HEK293 (cell line): ENCODE data around the gene MVB12B.

Source experiments
- CTCF ChIA-PET: fragments of 350-600 bp; formaldehyde crosslinking; extraction: SDS; loops from one replicate; lab custom pipeline; 2021; ENCODE audit warnings: antibody characterized with exemption; lab: Yijun Ruan, JAX
- POLR2A ChIA-PET: fragments of 300-600 bp; formaldehyde crosslinking; extraction: SDS; loops from one replicate; lab custom pipeline; 2020; ENCODE audit warnings: antibody characterized with exemption, inconsistent platforms; lab: Yijun Ruan, JAX
- H3K27ac ChIP-seq: fragments of 200-500 bp; sonication (Bioruptor generic); 2 replicates; pipeline ENCODE4 v1.5.1; 2014; ENCODE audit warnings: low read depth, low read length, control low read depth, inconsistent platforms; ENCODE audit errors: extremely low read depth
- H3K36me3 ChIP-seq, 2 experiments: fragments of 200-500 bp in 1 of 2; sonication (Bioruptor generic) in 1 of 2; 1 replicate in 1 of 2; 2 replicates in 1 of 2; pipeline ENCODE4 v1.5.1; 2014 to 2017; ENCODE audit warnings: inconsistent platforms in 2 of 2, low read length in 2 of 2; ENCODE audit not compliant: control insufficient read depth in 2 of 2, insufficient read depth in 1 of 2
- H3K4me1 ChIP-seq: fragments of 200-500 bp; sonication (Bioruptor generic); 2 replicates; pipeline ENCODE4 v1.5.1; 2014; ENCODE audit warnings: mild to moderate bottlenecking, low read length, inconsistent platforms; ENCODE audit not compliant: control insufficient read depth, insufficient read depth
- H3K4me3 ChIP-seq: 2 replicates; pipeline ENCODE4 v1.5.1; 2011; ENCODE audit warnings: low read depth, mild to moderate bottlenecking, control low read depth, low read length, moderate library complexity
- H3K9me3 ChIP-seq: fragments of 200-500 bp; sonication (Bioruptor generic); 2 replicates; pipeline ENCODE4 v1.5.1; 2014; ENCODE audit warnings: low read depth, low read length, inconsistent platforms; ENCODE audit not compliant: control insufficient read depth, insufficient read depth
- BCL11A ChIP-seq: fragments of 450-650 bp; formaldehyde crosslinking; IDR thresholded peaks from 2 replicates; pipeline ENCODE4 v1.5.1; 2016; ENCODE audit warnings: low read depth, missing biosample characterization, missing genetic modification characterization
- CTCF ChIP-seq: fragments of 450-650 bp; formaldehyde crosslinking; IDR thresholded peaks from 2 replicates; pipeline ENCODE4 v1.5.1; 2016; ENCODE audit warnings: missing biosample characterization, missing genetic modification characterization
- GLI4 ChIP-seq: fragments of 450-650 bp; formaldehyde crosslinking; IDR thresholded peaks from 2 replicates; pipeline ENCODE4 v1.5.1; 2016; ENCODE audit warnings: missing biosample characterization, missing genetic modification characterization
- GLIS1 ChIP-seq: fragments of 450-650 bp; formaldehyde crosslinking; IDR thresholded peaks from 2 replicates; pipeline ENCODE4 v1.5.1; 2016; ENCODE audit warnings: missing biosample characterization, missing genetic modification characterization
- INSM2 ChIP-seq: fragments of 450-650 bp; formaldehyde crosslinking; IDR thresholded peaks from 2 replicates; pipeline ENCODE4 v1.5.1; 2016; ENCODE audit warnings: missing biosample characterization, missing genetic modification characterization
- MZF1 ChIP-seq: fragments of 450-650 bp; formaldehyde crosslinking; IDR thresholded peaks from 2 replicates; pipeline ENCODE4 v1.5.1; 2017; ENCODE audit warnings: missing biosample characterization, missing genetic modification characterization, borderline replicate concordance
- OSR2 ChIP-seq: fragments of 450-650 bp; formaldehyde crosslinking; IDR thresholded peaks from 2 replicates; pipeline ENCODE4 v1.5.1; 2016; ENCODE audit warnings: missing biosample characterization, missing genetic modification characterization
- SCRT2 ChIP-seq: fragments of 450-650 bp; formaldehyde crosslinking; IDR thresholded peaks from 2 replicates; pipeline ENCODE4 v1.5.1; 2016; ENCODE audit warnings: missing biosample characterization, missing genetic modification characterization
- ZFP3 ChIP-seq: fragments of 450-650 bp; formaldehyde crosslinking; IDR thresholded peaks from 2 replicates; pipeline ENCODE4 v1.5.1; 2016; ENCODE audit warnings: low read depth, missing biosample characterization, missing genetic modification characterization
- ZIC2 ChIP-seq: fragments of 450-650 bp; formaldehyde crosslinking; IDR thresholded peaks from 2 replicates; pipeline ENCODE4 v1.5.1; 2016; ENCODE audit warnings: missing biosample characterization, missing genetic modification characterization
- ZNF354C ChIP-seq: fragments of 450-650 bp; formaldehyde crosslinking; IDR thresholded peaks from 2 replicates; pipeline ENCODE4 v1.5.1; 2016; ENCODE audit warnings: missing biosample characterization, missing genetic modification characterization, low read depth, borderline replicate concordance
- ZNF423 ChIP-seq: fragments of 450-650 bp; formaldehyde crosslinking; IDR thresholded peaks from 2 replicates; pipeline ENCODE4 v1.5.1; 2016; ENCODE audit warnings: missing biosample characterization, missing genetic modification characterization
- ZNF501 ChIP-seq: fragments of 450-650 bp; formaldehyde crosslinking; IDR thresholded peaks from 2 replicates; pipeline ENCODE4 v1.5.1; 2016; ENCODE audit warnings: missing biosample characterization, missing genetic modification characterization
- ZNF571 ChIP-seq: fragments of 450-650 bp; formaldehyde crosslinking; IDR thresholded peaks from 2 replicates; pipeline ENCODE4 v1.5.0; 2017; ENCODE audit warnings: missing biosample characterization, missing genetic modification characterization
- ZNF747 ChIP-seq: fragments of 450-650 bp; formaldehyde crosslinking; IDR thresholded peaks from 2 replicates; pipeline ENCODE4 v1.5.1; 2016; ENCODE audit warnings: missing biosample characterization, missing genetic modification characterization
- ZNF776 ChIP-seq: fragments of 450-650 bp; formaldehyde crosslinking; IDR thresholded peaks from 2 replicates; pipeline ENCODE4 v1.5.0; 2017; ENCODE audit warnings: missing biosample characterization, missing genetic modification characterization, borderline replicate concordance
- TF ChIP-seq, protein P1 (sequence below): fragments of 450-650 bp; formaldehyde crosslinking; IDR thresholded peaks from 2 replicates; pipeline ENCODE4 v1.5.1; 2016; ENCODE audit warnings: missing biosample characterization, missing genetic modification characterization, low read depth

Gene MVB12B

GRCh38 chr9:126417043-126417442 is 90.4 kb downstream of the MVB12B start (continued):
- TF ChIP-seq GLIS1 (tag by site-specific recombination): peak; percentile 53
- no peak for TF ChIP-seq INSM2 (tag by site-specific recombination)
- TF ChIP-seq GLI4 (tag by site-specific recombination): no peak
- no peak for TF ChIP-seq MZF1 (tag by site-specific recombination)
- no peak for TF ChIP-seq ZNF776 (tag by site-specific recombination)
- peak; percentile 80 for TF ChIP-seq SCRT2 (tag by site-specific recombination)

DNA sequence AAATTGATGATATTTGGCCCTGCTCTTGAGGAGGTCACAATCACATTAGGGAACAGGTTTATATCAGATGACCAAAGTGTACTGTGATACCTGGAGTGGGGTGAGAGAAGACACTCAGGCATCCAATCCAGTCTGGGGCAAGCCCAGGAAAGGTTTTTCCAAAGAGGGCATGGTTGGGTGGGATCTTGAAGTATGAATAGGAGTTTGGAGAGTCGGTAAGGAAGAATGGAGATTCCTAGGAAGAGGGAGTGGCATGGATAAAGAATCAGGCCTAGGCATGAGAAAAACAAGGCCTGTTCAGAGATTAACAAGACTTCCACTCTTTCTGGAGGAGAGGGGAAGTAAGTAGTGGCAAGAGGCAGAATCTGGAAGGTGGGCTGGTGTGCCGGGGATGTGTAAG is 91.1 kb downstream of the MVB12B start:
- no peak overlapping the region for H3K4me3 ChIP-seq
- no peaks in the 10 kb centered on the region for H3K9me3 ChIP-seq
- CTCF ChIA-PET: no interaction called here
- no peaks in the 10 kb centered on the region for H3K4me1 ChIP-seq
- TF ChIP-seq ZNF423 (tag by site-specific recombination) (no peak), ZNF501 (no peak), ZFP3 (tag by site-specific recombination) (peak; percentile 82), BCL11A (tag by site-specific recombination) (no peak)
- no peak overlapping the region for H3K27ac ChIP-seq
- POLR2A ChIA-PET: no interaction called here
- peaks cover 0 to 15% of the 10 kb centered on the region in 2 experiments; a peak in 1 of 3 replicates for H3K36me3 ChIP-seq

DNA sequence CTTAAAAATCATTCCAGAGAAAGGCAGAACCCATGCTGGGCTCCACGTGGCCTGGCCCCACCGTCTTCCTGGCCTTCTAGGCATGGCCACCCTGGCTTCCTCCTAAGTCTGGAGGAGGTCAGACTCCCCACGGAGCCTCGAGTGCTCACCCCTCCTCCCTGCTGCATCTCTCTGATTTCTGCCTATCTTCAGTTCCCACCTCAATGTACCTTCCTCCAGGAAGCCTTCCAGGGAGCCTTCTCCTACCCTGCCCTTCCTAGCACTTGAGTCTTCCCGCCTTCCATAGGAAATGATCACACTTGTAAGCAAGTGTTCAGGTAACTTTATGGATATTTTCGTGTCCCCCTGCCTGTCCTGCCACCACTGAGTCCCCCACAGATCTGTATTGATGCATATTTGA is 92.0 kb downstream of the MVB12B start:
- TF ChIP-seq ZNF354C (tag by site-specific recombination) (no peak), CTCF (tag by site-specific recombination) (no peak), ZNF747 (no peak), ZIC2 (peak; percentile 35), ZNF571 (no peak), OSR2 (tag by site-specific recombination) (no peak)
- TF ChIP-seq, protein P1, sequence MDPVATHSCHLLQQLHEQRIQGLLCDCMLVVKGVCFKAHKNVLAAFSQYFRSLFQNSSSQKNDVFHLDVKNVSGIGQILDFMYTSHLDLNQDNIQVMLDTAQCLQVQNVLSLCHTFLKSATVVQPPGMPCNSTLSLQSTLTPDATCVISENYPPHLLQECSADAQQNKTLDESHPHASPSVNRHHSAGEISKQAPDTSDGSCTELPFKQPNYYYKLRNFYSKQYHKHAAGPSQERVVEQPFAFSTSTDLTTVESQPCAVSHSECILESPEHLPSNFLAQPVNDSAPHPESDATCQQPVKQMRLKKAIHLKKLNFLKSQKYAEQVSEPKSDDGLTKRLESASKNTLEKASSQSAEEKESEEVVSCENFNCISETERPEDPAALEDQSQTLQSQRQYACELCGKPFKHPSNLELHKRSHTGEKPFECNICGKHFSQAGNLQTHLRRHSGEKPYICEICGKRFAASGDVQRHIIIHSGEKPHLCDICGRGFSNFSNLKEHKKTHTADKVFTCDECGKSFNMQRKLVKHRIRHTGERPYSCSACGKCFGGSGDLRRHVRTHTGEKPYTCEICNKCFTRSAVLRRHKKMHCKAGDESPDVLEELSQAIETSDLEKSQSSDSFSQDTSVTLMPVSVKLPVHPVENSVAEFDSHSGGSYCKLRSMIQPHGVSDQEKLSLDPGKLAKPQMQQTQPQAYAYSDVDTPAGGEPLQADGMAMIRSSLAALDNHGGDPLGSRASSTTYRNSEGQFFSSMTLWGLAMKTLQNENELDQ (tag by site-specific recombination): no peak
- Histone ChIP-seq H3K9me3 (no peaks in the 10 kb centered on the region), H3K36me3 (peaks cover 0 to 24% of the 10 kb centered on the region in 2 experiments; a peak in 1 of 3 replicates), H3K4me3 (no peak overlapping the region), H3K4me1 (no peaks in the 10 kb centered on the region), H3K27ac (no peak overlapping the region)
- CTCF ChIA-PET: interaction anchor here (1.2 kb wide), 1 partner anchor 20 kb away, joined by 3 read pairs; no protein-coding TSS in a partner anchor
- POLR2A ChIA-PET: no interaction called here
